Vagina (tissue), 2 donors: ENCODE measurements around the gene CYP46A1.

Experiments used
- CTCF ChIP-seq, 3 experiments: fragments of 450-650 bp in 2 of 3; fragments of 200-600 bp in 1 of 3; sonication (generic) in 1 of 3; IDR thresholded peaks; one replicate each; pipeline ENCODE4 v1.5.1; 2017 to 2019; ENCODE audit warnings: antibody characterized with exemption in 3 of 3, mild to moderate bottlenecking in 2 of 3, moderate library complexity in 2 of 3
- POLR2A ChIP-seq, 2 donors: fragments of 450-650 bp; IDR thresholded peaks; one replicate each; pipeline ENCODE4 v1.6.1; 2017; ENCODE audit warnings: antibody characterized with exemption in 2 of 2, mild to moderate bottlenecking in 2 of 2, moderate library complexity in 2 of 2
- POLR2AphosphoS5 ChIP-seq, 2 donors: sonication (generic); formaldehyde crosslinking; IDR thresholded peaks; one replicate each; pipeline ENCODE4 v1.9.0; 2017; ENCODE audit warnings: antibody characterized with exemption in 2 of 2, mild to moderate bottlenecking in 2 of 2, low read depth in 1 of 2; ENCODE audit not compliant: insufficient read depth in 1 of 2

GRCh38 chr14:99660006-99660566, 24.0 kb upstream of the CYP46A1 start:
- TF ChIP-seq CTCF (IDR thresholded peaks at IDR 0.05) (no peak), POLR2A (IDR thresholded peaks at IDR 0.05) (no peak), POLR2AphosphoS5 (IDR thresholded peaks at IDR 0.05; ENCODE audit: insufficient read depth in 1 of 2, low read depth in 1 of 2) (no peak)
